Gastroesophageal sphincter (tissue), 4 donors: Measurements from ENCODE around the gene TSEN15. TPM values are rescaled to one million over a fixed set of nuclear protein-coding genes. Genes with fewer than 3 reads are reported as not detected.

ENCODE experiments used
- ATAC-seq: fragments of 150-250 bp; one replicate; pipeline ENCODE4 v1.9.1; 2016; ENCODE audit warnings: mild to moderate bottlenecking, moderate library complexity
- H3K27ac ChIP-seq, 4 donors: fragments of 200-600 bp; sonication (generic) in 3 of 4; 1 replicate in 3 of 4; 2 replicates in 1 of 4; pipeline ENCODE4 v1.5.1; 2016 to 2019
- H3K27me3 ChIP-seq: fragments of 200-600 bp; sonication (generic); one replicate; pipeline ENCODE4 v1.5.1; 2019
- H3K36me3 ChIP-seq, 2 donors: fragments of 200-600 bp; sonication (generic); one replicate each; pipeline ENCODE4 v1.5.1; 2019; ENCODE audit warnings: control low read depth in 1 of 2
- H3K4me1 ChIP-seq, 3 donors: fragments of 200-600 bp; sonication (generic); 1 replicate in 2 of 3; 2 replicates in 1 of 3; pipeline ENCODE4 v1.5.1; 2016 to 2019; ENCODE audit warnings: control low read depth in 2 of 3
- H3K4me3 ChIP-seq, 2 donors: fragments of 200-600 bp; sonication (generic); one replicate each; pipeline ENCODE4 v1.5.1; 2019; ENCODE audit warnings: mild to moderate bottlenecking in 1 of 2, moderate library complexity in 1 of 2
- H3K9me3 ChIP-seq, 3 donors: fragments of 200-600 bp; sonication (generic); one replicate each; pipeline ENCODE4 v1.5.1; 2017 to 2019; ENCODE audit warnings: control low read depth in 2 of 3
- CTCF ChIP-seq, 4 experiments: fragments of 200-600 bp in 2 of 4; fragments of 450-650 bp in 2 of 4; sonication (generic) in 1 of 4; IDR thresholded peaks; one replicate each; pipeline ENCODE4 v1.5.1; 2017 to 2019; ENCODE audit warnings: antibody characterized with exemption in 4 of 4, mild to moderate bottlenecking in 2 of 4, moderate library complexity in 2 of 4
- EP300 ChIP-seq: sonication (generic); formaldehyde crosslinking; IDR thresholded peaks from one replicate; pipeline ENCODE4 v1.6.1; 2017; ENCODE audit warnings: antibody characterized with exemption, mild to moderate bottlenecking
- POLR2A ChIP-seq, 2 donors: fragments of 450-650 bp; IDR thresholded peaks; one replicate each; pipeline ENCODE4 v1.6.1; 2017; ENCODE audit warnings: antibody characterized with exemption in 2 of 2, mild to moderate bottlenecking in 2 of 2, moderate library complexity in 1 of 2
- POLR2AphosphoS5 ChIP-seq: sonication (generic); formaldehyde crosslinking; IDR thresholded peaks from one replicate; pipeline ENCODE4 v1.6.1; 2017; ENCODE audit warnings: antibody characterized with exemption
- WGBS, 2 donors: methylation state at CpG; one replicate each; pipeline ENCODE4 v1.1.5; 2018; ENCODE audit warnings: low coverage in 1 of 2; 5-methylcytosine and 5-hydroxymethylcytosine counted together
- total RNA-seq, 4 donors: library from RNA; depleted of rRNA; stranded (reverse); fragments of >200 nt; gene quantifications; one replicate each; pipeline ENCODE4 v1.1.0, GENCODE V29; 2016

The TSEN15 gene
- total RNA-seq, 4 donors from 2014 or later = 24.0 to 72.8 (median 49.1) TPM

GRCh38 chr1:184028854-184029623, 22.5 kb upstream of the TSEN15 start:
- Histone ChIP-seq H3K4me3 (no peak overlapping the region), H3K27ac (no peak overlapping the region), H3K36me3 (no peaks in the 10 kb centered on the region), H3K9me3 (no peaks in the 10 kb centered on the region), H3K4me1 (peaks cover 0 to 4% (median 0%) of the 10 kb centered on the region in 3 donors), H3K27me3 (peaks cover 3% of the 10 kb centered on the region)
- WGBS, 2 donors = 63 to 93% methylated on average over 3 to 4 of the region's 5 CpGs
- no peak for ATAC-seq
- TF ChIP-seq EP300 (no peak), POLR2A (IDR thresholded peaks at IDR 0.05) (no peak), CTCF (IDR thresholded peaks at IDR 0.05) (no peak), POLR2AphosphoS5 (no peak)

GRCh38 chr1:184030433-184031091, 21.0 kb upstream of the TSEN15 start:
- Histone ChIP-seq H3K36me3 (no peaks in the 10 kb centered on the region), H3K4me1 (peaks cover 0 to 1% (median 0%) of the 10 kb centered on the region in 3 donors), H3K9me3 (no peaks in the 10 kb centered on the region), H3K4me3 (no peak overlapping the region), H3K27me3 (peaks cover 10% of the 10 kb centered on the region), H3K27ac (no peak overlapping the region)
- 73 to 83% methylated on average over 2 of the region's 2 CpGs for WGBS, 2 donors
- no peak for ATAC-seq
- TF ChIP-seq POLR2AphosphoS5 = no peak
- no peak for TF ChIP-seq EP300
- no peak for TF ChIP-seq POLR2A (IDR thresholded peaks at IDR 0.05)
- no peak for TF ChIP-seq CTCF (IDR thresholded peaks at IDR 0.05)

GRCh38 chr1:184031092-184031408, 20.5 kb upstream of the TSEN15 start:
- Histone ChIP-seq H3K4me1 (peaks cover 0 to 5% (median 2%) of the 10 kb centered on the region in 3 donors), H3K4me3 (no peak overlapping the region), H3K27ac (no peak overlapping the region), H3K27me3 (peaks cover 15% of the 10 kb centered on the region), H3K36me3 (no peaks in the 10 kb centered on the region), H3K9me3 (no peaks in the 10 kb centered on the region)
- WGBS, 2 donors = 90 to 100% methylated on average over 1 of the region's 1 CpG
- TF ChIP-seq CTCF (IDR thresholded peaks at IDR 0.05) (no peak), POLR2AphosphoS5 (no peak), POLR2A (IDR thresholded peaks at IDR 0.05) (no peak), EP300 (no peak)
- no peak for ATAC-seq

GRCh38 chr1:184031409-184032107, 20.0 kb upstream of the TSEN15 start:
- peaks cover 20% of the 10 kb centered on the region for H3K27me3 ChIP-seq
- no peak overlapping the region for H3K27ac ChIP-seq

More at GRCh38 chr1:184031409-184032107, 20.0 kb upstream of the TSEN15 start:
- ATAC-seq = no peak
- WGBS, 2 donors = 87 to 90% methylated on average over 7 to 8 of the region's 8 CpGs
- Histone ChIP-seq H3K9me3 (no peaks in the 10 kb centered on the region), H3K36me3 (no peaks in the 10 kb centered on the region), H3K4me3 (no peak overlapping the region), H3K4me1 (peaks cover 0 to 10% (median 4%) of the 10 kb centered on the region in 3 donors)
- TF ChIP-seq POLR2AphosphoS5 (no peak), POLR2A (IDR thresholded peaks at IDR 0.05) (no peak), EP300 (no peak), CTCF (IDR thresholded peaks at IDR 0.05) (no peak)
